Keratinocyte (primary cell): ENCODE results near the gene UNKL. TPM values are rescaled to one million over a fixed set of nuclear protein-coding genes. Genes with fewer than 3 reads are reported as not detected.

Source experiments
- DNase-seq: peaks from one replicate; pipeline ENCODE4 v3.0.0-alpha.2; 2011; ENCODE audit warnings: low read depth, missing footprints, low spot score
- FAIRE-seq: peaks from 2 replicates; lab custom pipeline; 2011; peaks lifted over from hg19 to GRCh38; lab: Jason Lieb, UNC
- H2AFZ ChIP-seq: 2 replicates; pipeline ENCODE4 v1.6.0; 2012; ENCODE audit warnings: low read length, control low read depth, inconsistent platforms; ENCODE audit not compliant: control insufficient read depth
- H3K27ac ChIP-seq: 2 replicates; pipeline ENCODE4 v1.5.1; 2011; ENCODE audit warnings: low read length; ENCODE audit not compliant: control insufficient read depth, insufficient read depth
- H3K27me3 ChIP-seq: 3 replicates; pipeline ENCODE4 v1.6.0; 2011; ENCODE audit warnings: low read length; ENCODE audit not compliant: control insufficient read depth, insufficient read depth; ENCODE audit errors: extremely low read depth
- H3K36me3 ChIP-seq, 2 experiments: 2 replicates in 1 of 2; 3 replicates in 1 of 2; pipeline ENCODE4 v1.5.1; 2011; ENCODE audit warnings: low read length in 2 of 2, mild to moderate bottlenecking in 1 of 2; ENCODE audit not compliant: control insufficient read depth in 2 of 2, insufficient read depth in 2 of 2; ENCODE audit errors: extremely low read depth in 1 of 2
- H3K4me1 ChIP-seq: 3 replicates; pipeline ENCODE4 v1.5.1; 2011; ENCODE audit warnings: low read length; ENCODE audit not compliant: control insufficient read depth, insufficient read depth; ENCODE audit errors: extremely low read depth
- H3K4me2 ChIP-seq: 3 replicates; pipeline ENCODE4 v1.6.0; 2011; ENCODE audit warnings: low read depth, low read length; ENCODE audit not compliant: control insufficient read depth, insufficient read depth; ENCODE audit errors: extremely low read depth
- H3K4me3 ChIP-seq, 3 experiments: fragments of 200-600 bp in 1 of 3; sonication (generic) in 1 of 3; 2 replicates in 2 of 3; 3 replicates in 1 of 3; pipeline ENCODE4 v1.5.1; 2011 to 2016; ENCODE audit warnings: low read length in 3 of 3, mild to moderate bottlenecking in 3 of 3, control low read depth in 2 of 3, inconsistent platforms in 1 of 3, low read depth in 1 of 3, mixed read lengths in 1 of 3, mixed run types in 1 of 3, moderate library complexity in 1 of 3; ENCODE audit not compliant: control insufficient read depth in 2 of 3, insufficient read depth in 2 of 3; ENCODE audit errors: extremely low read depth in 1 of 3
- H3K79me2 ChIP-seq: 2 replicates; pipeline ENCODE4 v1.6.0; 2012; ENCODE audit warnings: low read length; ENCODE audit not compliant: control insufficient read depth, insufficient read depth
- H3K9ac ChIP-seq: 3 replicates; pipeline ENCODE4 v1.6.0; 2011; ENCODE audit warnings: low read length; ENCODE audit not compliant: control insufficient read depth, insufficient read depth; ENCODE audit errors: extremely low read depth
- H3K9me1 ChIP-seq: 3 replicates; pipeline ENCODE4 v1.6.0; 2011; ENCODE audit warnings: low read length; ENCODE audit not compliant: control insufficient read depth, insufficient read depth; ENCODE audit errors: extremely low read depth
- H3K9me3 ChIP-seq: 2 replicates; pipeline ENCODE4 v1.5.1; 2012; ENCODE audit warnings: low read depth, low read length; ENCODE audit not compliant: control insufficient read depth
- H4K20me1 ChIP-seq: 3 replicates; pipeline ENCODE4 v1.6.0; 2011; ENCODE audit warnings: low read length; ENCODE audit not compliant: control insufficient read depth, insufficient read depth; ENCODE audit errors: extremely low read depth
- CTCF ChIP-seq, 3 experiments: IDR thresholded peaks in 1 of 3; conservative IDR thresholded peaks in 1 of 3; optimal IDR thresholded peaks in 1 of 3; 2 replicates in 2 of 3; 3 replicates in 1 of 3; pipeline versions ENCODE3 to v1.5.1; 2011; ENCODE audit warnings: low read length in 3 of 3, mild to moderate bottlenecking in 3 of 3, moderate library complexity in 2 of 3, control low read depth in 1 of 3, inconsistent platforms in 1 of 3; ENCODE audit not compliant: insufficient read depth in 2 of 3; ENCODE audit errors: extremely low read depth in 1 of 3
- EZH2 ChIP-seq: IDR thresholded peaks from one replicate; pipeline ENCODE4 v1.6.1; 2012; ENCODE audit warnings: inconsistent platforms, mild to moderate bottlenecking, low read length, moderate library complexity
- dilution Hi-C: fragments of 300-500 bp; cut with MboI; formaldehyde crosslinking; loops from one replicate; pipeline ENCODE4 v1.7.0; 2020; ENCODE audit warnings: low sequenced_read_pairs; ENCODE audit not compliant: extremely low pct_ligation_motif_present
- polyA plus RNA-seq, 5 experiments: library from polyadenylated mRNA; depleted of rRNA in 3 of 5; stranded (reverse) in 3 of 5; stranded (forward) in 1 of 5; unstranded in 1 of 5; fragments of >200 nt; gene quantifications; 1 replicate in 1 of 5; 2 replicates in 3 of 5; 3 replicates in 1 of 5; pipeline versions ENCODE4 v1.2.1 to v1.2.3, GENCODE V29; 2011 to 2012; ENCODE audit warnings: missing spikeins in 2 of 5, low read depth in 1 of 5, low replicate concordance in 1 of 5

UNKL gene
- polyA plus RNA-seq, 1 donor (not counting 4 experiments of a cell fraction or from before 2014, with no cell fraction given), result 2.3 TPM

- no peak overlapping the region for H2AFZ ChIP-seq
- no peak for DNase-seq
- dilution Hi-C loops, result no loop called here
- no peak overlapping the region for H3K4me3 ChIP-seq
- H3K4me2 ChIP-seq, result no peak overlapping the region
- H3K4me1 ChIP-seq, result no peaks in the 10 kb centered on the region
- no peaks in the 10 kb centered on the region for H3K9me3 ChIP-seq
- no peak for FAIRE-seq
- no peak overlapping the region for H3K9ac ChIP-seq
- no peak for TF ChIP-seq EZH2
- no peak for TF ChIP-seq CTCF (optimal IDR thresholded peaks at IDR 0.05 in 1 of 3, IDR thresholded peaks at IDR 0.05 in 1 of 3, conservative IDR thresholded peaks at IDR 0.05 in 1 of 3; ENCODE audit: extremely low read depth in 1 of 3, insufficient read depth in 2 of 3, low read length in 3 of 3)
- H3K9me1 ChIP-seq, result no peaks in the 10 kb centered on the region
- peaks cover 0 to 5% of the 10 kb centered on the region in 2 experiments for H3K36me3 ChIP-seq
- no peak overlapping the region for H3K27ac ChIP-seq
- no peaks in the 10 kb centered on the region for H4K20me1 ChIP-seq
- H3K27me3 ChIP-seq, result no peaks in the 10 kb centered on the region
- no peaks in the 10 kb centered on the region for H3K79me2 ChIP-seq
These were observed 12.7 kb downstream of the UNKL start for GRCh38 chr16:1401758-1402154.

GRCh38 chr16:1401061-1401757, 13.3 kb downstream of the UNKL start:
- DNase-seq (no peak), FAIRE-seq (no peak)
- Histone ChIP-seq H3K36me3 (peaks cover 0 to 5% of the 10 kb centered on the region in 2 experiments), H2AFZ (no peak overlapping the region), H3K9me3 (no peaks in the 10 kb centered on the region), H3K4me3 (no peak overlapping the region), H3K79me2 (no peaks in the 10 kb centered on the region), H3K4me1 (no peaks in the 10 kb centered on the region), H3K9ac (no peak overlapping the region), H3K27ac (no peak overlapping the region), H3K4me2 (no peak overlapping the region), H3K27me3 (no peaks in the 10 kb centered on the region), H4K20me1 (no peaks in the 10 kb centered on the region), H3K9me1 (no peaks in the 10 kb centered on the region)
- TF ChIP-seq CTCF (optimal IDR thresholded peaks at IDR 0.05 in 1 of 3, IDR thresholded peaks at IDR 0.05 in 1 of 3, conservative IDR thresholded peaks at IDR 0.05 in 1 of 3; ENCODE audit: extremely low read depth in 1 of 3, insufficient read depth in 2 of 3, low read length in 3 of 3) (no peak), EZH2 (no peak)
- dilution Hi-C loops, result no loop called here
